Body of pancreas (tissue), 4 donors: ENCODE data around the gene CHST3. TPM values are rescaled to one million over a fixed set of nuclear protein-coding genes. Genes with fewer than 3 reads are reported as not detected.

ENCODE experiments used
- ATAC-seq: fragments of 150-250 bp; one replicate; pipeline ENCODE4 v1.9.1; 2016
- DNase-seq, 4 donors: peaks; one replicate each; pipeline ENCODE4 v3.0.0-alpha.2; 2019
- H3K27ac ChIP-seq, 4 donors: fragments of 200-600 bp; sonication (generic); 1 replicate in 3 of 4; 2 replicates in 1 of 4; pipeline versions ENCODE4 v1.5.1 to v1.6.1; 2016 to 2019; ENCODE audit warnings: mild to moderate bottlenecking in 1 of 4, mixed read lengths in 1 of 4, moderate library complexity in 1 of 4
- H3K27me3 ChIP-seq, 2 donors: fragments of 200-600 bp; sonication (generic); one replicate each; pipeline ENCODE4 v1.6.0; 2016; ENCODE audit warnings: mild to moderate bottlenecking in 1 of 2
- H3K36me3 ChIP-seq, 2 donors: fragments of 200-600 bp; sonication (generic); replicated peaks in 1 of 2; 2 replicates each; pipeline ENCODE4 v1.5.1; 2016; ENCODE audit warnings: low read depth in 2 of 2; ENCODE audit not compliant: insufficient read depth in 1 of 2
- H3K4me1 ChIP-seq: fragments of 200-600 bp; sonication (generic); one replicate; pipeline ENCODE4 v1.6.0; 2016
- H3K4me3 ChIP-seq, 2 donors: fragments of 200-600 bp; sonication (generic); 1 replicate in 1 of 2; 2 replicates in 1 of 2; pipeline ENCODE4 v1.5.1; 2016 to 2019
- H3K9me3 ChIP-seq, 3 donors: fragments of 200-600 bp; sonication (generic); 1 replicate in 2 of 3; 2 replicates in 1 of 3; pipeline ENCODE4 v1.5.1; 2016
- POLR2A ChIP-seq, 3 donors: fragments of 450-650 bp; IDR thresholded peaks; one replicate each; pipeline ENCODE4 v1.6.1; 2016; ENCODE audit warnings: antibody characterized with exemption in 3 of 3, mild to moderate bottlenecking in 2 of 3
- WGBS, 2 donors: methylation state at CpG; one replicate each; pipeline ENCODE4 v1.1.5; 2017; 5-methylcytosine and 5-hydroxymethylcytosine counted together
- intact Hi-C: fragments of 100-400 bp; cut with DNase I; formaldehyde crosslinking; loops from one replicate; pipeline ENCODE4 v1.15.1; 2023
- total RNA-seq, 2 donors: library from RNA; depleted of rRNA; stranded (reverse); fragments of >200 nt; gene quantifications; one replicate each; pipeline ENCODE4 v1.1.0, GENCODE V29; 2016
- TF ChIP-seq, protein P1 (sequence below), 7 experiments: fragments of 450-650 bp in 4 of 7; fragments of 200-600 bp in 3 of 7; sonication (generic) in 3 of 7; IDR thresholded peaks; one replicate each; pipeline ENCODE4 v1.5.1; 2016 to 2019; ENCODE audit warnings: antibody characterized with exemption in 7 of 7

Gene CHST3
- total RNA-seq, 2 donors from 2014 or later: 8.6 to 19.4 TPM

DNA sequence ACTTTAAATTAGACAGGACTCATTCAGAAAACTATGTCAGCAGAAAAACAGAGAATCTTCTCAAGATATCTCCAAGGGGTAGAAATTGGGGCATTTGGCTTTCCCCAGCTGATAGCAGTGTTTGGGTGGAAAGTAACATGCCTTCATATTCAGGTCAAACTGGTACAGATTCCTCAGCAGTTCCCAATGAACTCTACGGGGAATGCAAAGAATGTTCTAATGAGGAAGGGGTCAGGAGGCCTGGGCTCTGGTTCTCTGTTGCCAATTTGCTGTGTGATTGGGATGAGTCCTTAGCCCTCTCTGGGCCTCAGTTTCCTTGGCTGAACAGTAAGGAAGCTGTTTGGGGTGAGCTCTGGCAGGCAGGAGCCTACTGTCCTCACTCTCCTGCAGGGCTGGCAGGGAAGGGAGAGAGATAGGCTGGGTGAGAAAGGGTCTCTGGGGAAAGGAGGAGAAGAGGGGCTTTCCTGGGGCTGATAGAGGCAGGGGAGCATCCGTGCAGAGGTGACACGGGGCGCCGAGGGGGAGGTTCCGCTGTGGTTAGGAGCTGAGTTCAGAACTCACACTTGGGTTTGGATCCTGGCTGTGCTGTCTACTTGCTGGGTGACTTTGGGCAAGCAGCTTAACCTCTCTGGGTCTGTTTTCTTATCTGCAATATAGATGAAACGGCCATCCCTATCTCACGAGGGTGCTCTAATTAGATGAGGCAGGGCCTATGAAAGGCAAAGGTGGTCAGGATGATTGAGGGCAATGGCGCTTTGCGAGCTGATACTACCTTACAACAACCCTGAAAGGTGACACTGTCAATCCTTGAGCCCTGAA is 79.0 kb downstream of the CHST3 start:
- ATAC-seq: no peak
- WGBS, 2 donors: 84 to 87% methylated on average over 10 of the region's 10 CpGs

DNA sequence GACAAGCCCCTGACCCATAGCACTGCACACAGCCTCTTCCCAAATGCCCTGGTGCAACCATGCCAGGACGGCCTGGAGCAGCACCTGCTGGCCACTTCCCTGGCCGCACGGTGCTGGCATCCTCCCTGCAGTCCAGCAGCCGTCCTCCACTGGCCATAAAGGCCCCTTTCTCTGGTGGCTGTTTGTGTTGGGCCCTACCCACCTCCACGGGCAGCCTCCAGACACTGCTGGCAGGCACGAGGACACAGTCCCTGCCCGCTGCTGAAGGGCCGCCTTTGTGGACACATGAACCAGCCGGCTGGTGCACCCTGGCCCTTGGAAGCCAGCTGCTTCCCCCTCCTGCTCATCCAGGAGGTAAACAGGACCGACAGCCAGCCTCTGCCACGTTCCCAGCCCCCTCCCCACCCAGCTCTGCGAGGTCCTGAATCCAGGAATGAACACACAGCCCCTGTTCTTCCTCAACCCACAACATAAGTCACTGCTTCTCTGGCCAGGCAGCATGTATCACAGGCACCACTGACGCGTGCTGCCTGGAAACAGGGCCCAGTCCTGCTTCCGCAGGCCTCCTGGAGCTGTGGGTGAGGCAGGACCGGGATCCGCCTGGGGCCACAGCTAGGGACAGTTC is 80.3 kb downstream of the CHST3 start:
- H3K4me1 ChIP-seq: peaks cover 11% of the 10 kb centered on the region
- peak overlapping the region in 3 of 4 donors; percentile 50 to 77 (median 56) for H3K27ac ChIP-seq

More for the DNA sequence above, 79.0 kb downstream of the CHST3 start:
- H3K27ac ChIP-seq: peak overlapping the region in 1 of 4 donors; percentile 20
- no peak overlapping the region for H3K4me3 ChIP-seq
- intact Hi-C loops: loop anchor here (10.0 kb wide), 1 partner anchor 302 kb away; no protein-coding TSS in a partner anchor
- no peaks in the 10 kb centered on the region for H3K9me3 ChIP-seq
- no peak for TF ChIP-seq POLR2A (IDR thresholded peaks at IDR 0.05)
- TF ChIP-seq, protein P1, sequence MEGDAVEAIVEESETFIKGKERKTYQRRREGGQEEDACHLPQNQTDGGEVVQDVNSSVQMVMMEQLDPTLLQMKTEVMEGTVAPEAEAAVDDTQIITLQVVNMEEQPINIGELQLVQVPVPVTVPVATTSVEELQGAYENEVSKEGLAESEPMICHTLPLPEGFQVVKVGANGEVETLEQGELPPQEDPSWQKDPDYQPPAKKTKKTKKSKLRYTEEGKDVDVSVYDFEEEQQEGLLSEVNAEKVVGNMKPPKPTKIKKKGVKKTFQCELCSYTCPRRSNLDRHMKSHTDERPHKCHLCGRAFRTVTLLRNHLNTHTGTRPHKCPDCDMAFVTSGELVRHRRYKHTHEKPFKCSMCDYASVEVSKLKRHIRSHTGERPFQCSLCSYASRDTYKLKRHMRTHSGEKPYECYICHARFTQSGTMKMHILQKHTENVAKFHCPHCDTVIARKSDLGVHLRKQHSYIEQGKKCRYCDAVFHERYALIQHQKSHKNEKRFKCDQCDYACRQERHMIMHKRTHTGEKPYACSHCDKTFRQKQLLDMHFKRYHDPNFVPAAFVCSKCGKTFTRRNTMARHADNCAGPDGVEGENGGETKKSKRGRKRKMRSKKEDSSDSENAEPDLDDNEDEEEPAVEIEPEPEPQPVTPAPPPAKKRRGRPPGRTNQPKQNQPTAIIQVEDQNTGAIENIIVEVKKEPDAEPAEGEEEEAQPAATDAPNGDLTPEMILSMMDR (IDR thresholded peaks at IDR 0.05): no peak
- H3K4me1 ChIP-seq: peaks cover 16% of the 10 kb centered on the region
- no peaks in the 10 kb centered on the region for H3K27me3 ChIP-seq
- DNase-seq: no peak
- no peaks in the 10 kb centered on the region for H3K36me3 ChIP-seq

DNA sequence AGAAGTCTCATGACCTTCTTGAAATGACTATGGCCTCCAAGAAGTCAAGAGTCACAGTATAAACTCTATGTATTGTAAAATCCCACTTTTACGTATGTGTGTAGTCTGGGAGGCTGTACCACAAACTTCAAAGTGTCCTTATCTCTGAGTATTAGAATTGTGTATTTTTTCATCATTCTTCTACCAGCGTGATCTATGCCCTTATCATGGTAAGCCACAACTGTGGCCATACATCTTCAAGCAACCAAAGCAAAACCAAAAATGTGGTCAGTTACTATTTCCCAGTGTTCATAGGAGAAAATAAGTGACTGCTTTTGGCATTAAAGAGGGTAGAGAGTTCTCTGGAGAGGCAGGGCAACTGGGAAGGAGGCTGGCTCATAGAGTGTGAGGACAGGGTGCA is 81.4 kb downstream of the CHST3 start:
- Histone ChIP-seq H3K9me3 (no peaks in the 10 kb centered on the region), H3K4me3 (no peak overlapping the region), H3K4me1 (peaks cover 11% of the 10 kb centered on the region), H3K36me3 (no peaks in the 10 kb centered on the region), H3K27me3 (no peaks in the 10 kb centered on the region), H3K27ac (no peak overlapping the region)
- no peak for DNase-seq
- intact Hi-C loops: loop anchor here (10.0 kb wide), 1 partner anchor 299 kb away; no protein-coding TSS in a partner anchor
- WGBS, 2 donors: 88 to 92% methylated on average over 2 of the region's 2 CpGs
- ATAC-seq: no peak
- no peak for TF ChIP-seq POLR2A (IDR thresholded peaks at IDR 0.05)
- TF ChIP-seq, protein P1 (IDR thresholded peaks at IDR 0.05): no peak

More for the DNA sequence above, 80.3 kb downstream of the CHST3 start:
- Histone ChIP-seq H3K27me3 (no peaks in the 10 kb centered on the region), H3K9me3 (no peaks in the 10 kb centered on the region), H3K4me3 (no peak overlapping the region), H3K36me3 (no peaks in the 10 kb centered on the region)
- intact Hi-C loops: loop anchor here (10.0 kb wide), 1 partner anchor 300 kb away; no protein-coding TSS in a partner anchor
- TF ChIP-seq, protein P1 (IDR thresholded peaks at IDR 0.05): peak in 6 of 7 experiments; percentile 7 to 57 (median 46)
- no peak for TF ChIP-seq POLR2A (IDR thresholded peaks at IDR 0.05)
- 45 to 56% methylated on average over 10 to 17 of the region's 17 CpGs for WGBS, 2 donors
- DNase-seq (peak; percentile 33 to 57 (median 46)), ATAC-seq (peak; percentile 41)

DNA sequence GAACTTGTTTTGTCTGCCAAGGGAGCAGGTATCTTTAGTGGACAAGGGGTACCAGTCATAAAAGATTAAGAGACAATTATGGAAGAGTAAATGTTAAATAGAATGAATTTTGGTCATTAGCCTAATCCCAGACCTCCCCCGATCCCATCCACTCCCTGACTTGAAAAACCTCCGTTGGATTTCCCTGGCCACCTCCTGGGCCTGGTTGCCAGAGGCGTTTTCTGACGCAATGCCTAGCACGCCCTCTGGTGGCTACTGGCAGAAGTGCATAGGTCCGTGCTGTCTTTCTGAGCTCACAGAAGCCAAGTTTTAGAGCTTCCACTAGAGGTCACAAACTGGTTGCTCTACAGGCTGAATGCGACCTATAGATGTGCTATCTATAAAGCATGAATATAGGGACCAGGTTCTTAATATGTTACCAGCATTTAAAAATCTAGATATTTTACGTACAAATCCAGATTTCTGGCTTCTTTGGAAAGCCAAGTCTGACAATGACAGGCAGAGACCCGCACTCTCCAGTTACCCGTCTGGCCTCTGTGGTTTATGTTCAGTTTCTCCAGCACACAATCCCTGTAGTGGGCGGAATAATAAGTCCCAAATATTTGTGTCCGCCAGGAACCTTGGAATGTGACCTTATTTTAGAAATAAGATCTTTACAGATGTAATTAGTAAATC is 84.4 kb downstream of the CHST3 start:
- ATAC-seq (peak; percentile 92), DNase-seq (peak; percentile 94 to 97 (median 94))
- Histone ChIP-seq H3K9me3 (no peaks in the 10 kb centered on the region), H3K36me3 (no peaks in the 10 kb centered on the region), H3K4me3 (no peak overlapping the region), H3K27ac (no peak overlapping the region), H3K4me1 (no peaks in the 10 kb centered on the region), H3K27me3 (no peaks in the 10 kb centered on the region)
- 24 to 26% methylated on average over 10 to 12 of the region's 12 CpGs for WGBS, 2 donors
- intact Hi-C loops: loop anchor here (10.0 kb wide), 1 partner anchor 296 kb away; no protein-coding TSS in a partner anchor
- TF ChIP-seq, protein P1 (IDR thresholded peaks at IDR 0.05): peak; percentile 97 to 99 (median 99)
- TF ChIP-seq POLR2A (IDR thresholded peaks at IDR 0.05): no peak
